HFF-Myc (cell line): ENCODE measurements around the gene RAD52.

Experiments used
- DNase-seq: peaks from one replicate; pipeline ENCODE4 v3.0.0-alpha.2; 2011; ENCODE audit warnings: low read depth; ENCODE audit errors: extremely low read depth
- H3K4me3 ChIP-seq: replicated peaks from 2 replicates; pipeline ENCODE4 v1.5.1; 2011; ENCODE audit warnings: low read depth, mild to moderate bottlenecking, control low read depth, low read length
- TF ChIP-seq, protein P1 (sequence below): IDR thresholded peaks from 2 replicates; pipeline ENCODE4 v1.5.1; 2012; ENCODE audit warnings: mild to moderate bottlenecking, low read depth, low read length, control low read depth; ENCODE audit errors: missing control alignments

RAD52 gene

DNA sequence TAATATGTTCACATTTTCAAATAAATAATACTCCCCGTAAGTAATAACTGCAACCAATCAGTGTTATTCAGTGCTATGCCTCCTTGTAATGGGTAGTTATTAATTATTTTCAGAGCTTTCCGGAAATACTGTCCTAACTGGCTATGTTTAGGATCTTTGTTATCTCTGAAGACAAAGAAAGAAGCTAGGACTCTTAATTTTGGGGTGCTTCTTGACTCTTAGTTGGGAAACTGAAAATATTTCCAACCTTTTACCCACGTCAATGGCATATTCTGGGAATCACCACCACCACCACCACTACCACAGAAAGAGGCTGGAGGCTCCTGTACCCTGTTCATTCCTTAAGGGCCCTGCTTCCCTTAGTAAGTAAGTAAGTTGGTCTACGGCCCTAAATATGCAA is 39.1 kb downstream of the RAD52 start:
- TF ChIP-seq, protein P1, sequence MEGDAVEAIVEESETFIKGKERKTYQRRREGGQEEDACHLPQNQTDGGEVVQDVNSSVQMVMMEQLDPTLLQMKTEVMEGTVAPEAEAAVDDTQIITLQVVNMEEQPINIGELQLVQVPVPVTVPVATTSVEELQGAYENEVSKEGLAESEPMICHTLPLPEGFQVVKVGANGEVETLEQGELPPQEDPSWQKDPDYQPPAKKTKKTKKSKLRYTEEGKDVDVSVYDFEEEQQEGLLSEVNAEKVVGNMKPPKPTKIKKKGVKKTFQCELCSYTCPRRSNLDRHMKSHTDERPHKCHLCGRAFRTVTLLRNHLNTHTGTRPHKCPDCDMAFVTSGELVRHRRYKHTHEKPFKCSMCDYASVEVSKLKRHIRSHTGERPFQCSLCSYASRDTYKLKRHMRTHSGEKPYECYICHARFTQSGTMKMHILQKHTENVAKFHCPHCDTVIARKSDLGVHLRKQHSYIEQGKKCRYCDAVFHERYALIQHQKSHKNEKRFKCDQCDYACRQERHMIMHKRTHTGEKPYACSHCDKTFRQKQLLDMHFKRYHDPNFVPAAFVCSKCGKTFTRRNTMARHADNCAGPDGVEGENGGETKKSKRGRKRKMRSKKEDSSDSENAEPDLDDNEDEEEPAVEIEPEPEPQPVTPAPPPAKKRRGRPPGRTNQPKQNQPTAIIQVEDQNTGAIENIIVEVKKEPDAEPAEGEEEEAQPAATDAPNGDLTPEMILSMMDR = no peak
- H3K4me3 ChIP-seq = no peak overlapping the region
- DNase-seq = no peak

DNA sequence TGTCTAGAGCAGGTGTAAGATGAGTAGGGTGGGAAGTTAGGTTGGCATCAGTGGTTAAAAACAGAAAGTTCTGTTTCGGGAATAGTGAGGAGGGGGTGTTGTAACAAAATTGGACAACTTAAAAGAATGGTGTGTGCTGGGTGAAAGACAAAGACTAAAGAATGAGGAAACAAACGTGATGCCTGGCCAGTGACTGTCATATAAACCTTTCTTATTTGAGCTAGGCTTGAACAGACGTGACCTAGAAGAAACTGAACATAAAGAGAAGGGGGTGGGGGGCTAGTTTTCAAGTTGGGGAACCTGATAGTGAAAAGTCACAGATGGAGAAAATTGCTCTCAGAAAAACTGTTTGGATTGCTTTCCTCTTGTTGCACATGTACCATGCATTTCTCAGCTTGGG is 39.6 kb downstream of the RAD52 start:
- no peak for DNase-seq
- no peak overlapping the region for H3K4me3 ChIP-seq
- TF ChIP-seq, protein P1 = no peak

DNA sequence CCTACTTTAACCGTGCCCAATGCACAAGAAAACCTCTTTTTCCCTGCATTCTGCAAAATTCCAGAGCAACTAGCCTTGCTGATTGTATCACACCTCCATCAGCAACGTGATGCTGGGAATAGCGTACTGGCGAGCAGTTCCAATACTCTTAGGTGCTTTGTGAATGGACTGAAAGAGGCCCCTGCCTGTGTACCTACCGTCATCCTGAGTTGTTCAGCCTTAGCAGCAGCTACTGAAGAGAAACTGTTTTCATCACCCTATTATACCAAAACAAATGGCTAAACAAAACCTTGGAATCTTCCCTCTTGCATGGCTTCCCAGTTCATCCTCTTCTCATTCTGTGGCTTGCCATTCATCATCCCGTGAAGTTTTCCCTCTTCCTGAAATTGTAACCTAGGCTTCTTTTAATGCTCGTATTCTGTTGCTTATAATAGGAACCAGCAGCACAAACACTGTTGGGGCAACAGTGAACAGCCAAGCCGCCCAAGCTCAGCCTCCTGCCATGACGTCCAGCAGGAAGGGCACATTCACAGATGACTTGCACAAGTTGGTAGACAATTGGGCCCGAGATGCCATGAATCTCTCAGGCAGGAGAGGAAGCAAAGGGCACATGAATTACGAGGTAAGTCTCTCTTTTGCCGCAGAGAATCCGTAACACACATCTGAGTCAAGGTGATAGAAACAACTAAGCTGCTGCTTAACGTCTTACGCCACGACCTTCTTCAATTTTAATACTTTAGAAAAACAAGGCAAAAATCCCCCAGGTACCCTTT is 41.9 kb downstream of the RAD52 start:
- H3K4me3 ChIP-seq = no peak overlapping the region
- TF ChIP-seq, protein P1 = no peak
- no peak for DNase-seq

DNA sequence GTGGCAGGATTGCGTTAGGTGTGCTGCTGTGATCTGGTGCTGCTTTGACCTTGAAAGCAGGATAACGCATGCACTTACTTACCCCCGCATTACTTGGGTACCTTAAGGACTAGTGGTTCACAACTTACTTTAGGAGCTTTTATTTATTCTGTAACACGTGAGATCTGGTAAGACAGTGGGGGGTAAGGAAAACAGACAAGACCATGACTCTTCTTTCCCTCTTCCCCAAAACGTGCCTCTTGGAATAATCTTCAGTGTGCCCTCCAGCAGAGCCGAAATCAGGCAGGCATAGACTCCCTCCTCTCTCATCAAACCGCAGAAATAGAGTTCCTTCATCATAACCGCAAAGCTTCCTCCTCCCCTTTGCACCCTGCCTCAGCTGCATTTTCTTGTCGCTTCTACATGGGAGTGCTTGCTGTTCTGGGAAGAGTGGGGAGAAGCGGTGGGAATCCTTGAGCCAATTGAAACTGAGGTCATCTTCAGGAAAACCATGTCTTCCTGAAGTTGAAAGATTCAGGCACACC is 43.4 kb downstream of the RAD52 start:
- no peak for DNase-seq
- TF ChIP-seq, protein P1 = no peak
- no peak overlapping the region for H3K4me3 ChIP-seq

DNA sequence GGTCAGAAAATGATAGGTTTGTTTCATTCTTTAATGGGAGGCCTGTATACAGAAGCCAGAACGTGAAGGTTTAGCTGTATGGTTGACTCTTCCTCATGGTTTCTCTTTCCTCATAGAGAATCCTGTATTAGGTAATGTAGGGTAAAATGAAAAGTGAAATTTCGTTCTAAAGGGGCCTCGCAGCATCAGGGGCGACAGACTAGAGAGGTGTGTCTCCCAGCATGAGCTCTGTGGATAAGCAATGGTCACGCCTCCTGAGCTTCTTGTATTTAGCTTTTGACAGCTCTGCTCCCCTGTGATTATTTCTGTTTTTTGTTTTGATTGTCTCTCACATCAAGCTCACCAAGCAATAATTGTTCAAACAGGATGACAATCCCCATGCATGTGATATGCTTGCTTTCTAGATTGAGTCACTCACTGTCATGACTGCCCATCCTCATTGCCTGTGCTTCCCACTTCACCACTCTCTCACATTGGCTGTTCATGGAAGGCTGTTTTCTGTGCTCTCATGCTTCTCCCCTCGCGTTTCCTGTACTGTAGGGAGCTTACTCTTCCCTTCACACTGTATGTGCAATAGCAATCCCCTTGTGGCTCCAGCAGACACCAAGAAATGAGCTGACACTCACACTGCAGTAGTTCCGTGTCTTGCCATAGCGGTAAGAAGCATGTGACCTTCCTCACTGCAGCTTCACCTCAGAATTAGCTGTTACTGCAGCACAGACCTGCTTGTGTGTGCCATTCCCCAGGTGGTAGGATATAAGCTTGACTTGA is 44.0 kb downstream of the RAD52 start:
- no peak overlapping the region for H3K4me3 ChIP-seq
- no peak for DNase-seq
- TF ChIP-seq, protein P1 = no peak

DNA sequence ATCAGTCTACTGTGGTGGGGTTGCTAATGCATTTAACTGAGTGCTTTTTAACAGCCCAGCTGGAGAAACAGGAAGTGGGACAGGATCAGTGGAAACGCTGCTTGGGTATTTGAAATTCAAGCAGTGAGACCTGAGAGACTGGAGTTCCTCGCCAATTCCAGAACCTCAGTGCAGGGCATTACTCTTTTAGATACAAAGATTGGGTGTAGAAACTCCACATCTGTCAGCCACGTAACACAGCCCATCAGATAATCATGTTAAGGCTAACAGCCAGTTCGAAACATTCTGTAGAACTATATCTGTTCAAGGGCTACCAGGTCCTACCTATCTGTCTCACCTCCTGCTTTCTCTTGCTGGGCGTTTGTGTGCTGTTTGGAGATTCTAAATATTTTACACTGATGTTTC is 45.5 kb downstream of the RAD52 start:
- DNase-seq = no peak
- H3K4me3 ChIP-seq = no peak overlapping the region
- TF ChIP-seq, protein P1 = no peak
